HepG2 (cell line): Measurements from ENCODE around the gene EFS. TPM values are rescaled to one million over a fixed set of nuclear protein-coding genes. Genes with fewer than 3 reads are reported as not detected.
A peak's percentile ranks its signal among the peaks of the same experiment; 100 is the strongest.

Source experiments
- AGO1 ChIP-seq: fragments of 200-400 bp; formaldehyde crosslinking; IDR thresholded peaks from 2 replicates; pipeline ENCODE4 v1.6.1; 2017; ENCODE audit warnings: mild to moderate bottlenecking, low read depth, low read length, moderate library complexity; ENCODE audit not compliant: poor library complexity, severe bottlenecking
- ATF1 ChIP-seq: IDR thresholded peaks from 2 replicates; pipeline ENCODE4 v1.6.1; 2016; ENCODE audit warnings: mild to moderate bottlenecking, control low read depth
- CREBL2 ChIP-seq: sonication (generic); formaldehyde crosslinking; IDR thresholded peaks from 2 replicates; pipeline ENCODE4 v1.8.1; 2023; ENCODE audit warnings: missing genetic modification reagents, mild to moderate bottlenecking, borderline replicate concordance
- EZH2 ChIP-seq: conservative IDR thresholded peaks from 2 replicates; pipeline ENCODE4 v1.6.1; 2012; ENCODE audit warnings: mild to moderate bottlenecking, low read depth, low read length, moderate library complexity
- FOXJ3 ChIP-seq: sonication (generic); formaldehyde crosslinking; IDR thresholded peaks from 2 replicates; pipeline ENCODE4 v1.4.0; 2020; ENCODE audit warnings: missing genetic modification reagents, mild to moderate bottlenecking, borderline replicate concordance
- HIVEP1 ChIP-seq: sonication (generic); formaldehyde crosslinking; IDR thresholded peaks from 2 replicates; pipeline ENCODE4 v1.4.0; 2020; ENCODE audit warnings: mild to moderate bottlenecking, missing genetic modification reagents
- KDM3A ChIP-seq: IDR thresholded peaks from 2 replicates; pipeline ENCODE4 v1.6.1; 2018; ENCODE audit warnings: low read depth, missing compliant biosample characterization
- NFATC3 ChIP-seq: sonication (generic); formaldehyde crosslinking; IDR thresholded peaks from 2 replicates; pipeline ENCODE4 v1.5.1; 2020; ENCODE audit warnings: mild to moderate bottlenecking, missing genetic modification reagents
- PCBP1 ChIP-seq: fragments of 200-400 bp; formaldehyde crosslinking; IDR thresholded peaks from 2 replicates; pipeline ENCODE4 v1.6.1; 2017; ENCODE audit warnings: mild to moderate bottlenecking, low read depth, low read length, borderline replicate concordance
- THYN1 ChIP-seq: sonication (generic); formaldehyde crosslinking; IDR thresholded peaks from 2 replicates; pipeline ENCODE4 v1.8.1; 2023; ENCODE audit warnings: low read depth, mild to moderate bottlenecking, moderate library complexity, missing genetic modification reagents, borderline replicate concordance
- ZNF225 ChIP-seq: sonication (generic); formaldehyde crosslinking; IDR thresholded peaks from 2 replicates; pipeline ENCODE4 v1.4.0; 2020; ENCODE audit warnings: mild to moderate bottlenecking, missing genetic modification reagents
- ZNF644 ChIP-seq: IDR thresholded peaks from 2 replicates; pipeline ENCODE4 v1.6.1; 2016; ENCODE audit warnings: low read depth
- polyA plus RNA-seq, 8 experiments: library from polyadenylated mRNA; depleted of rRNA in 3 of 8; stranded (reverse) in 7 of 8; unstranded in 1 of 8; fragments of >200 nt; fragmentation: Illumina TruSeq in 4 of 8; extraction: Trizol in 4 of 8; gene quantifications; 2 replicates each; pipeline versions ENCODE4 v1.2.1 to v1.2.3, GENCODE V29; 2011 to 2016; ENCODE audit warnings: low read depth in 4 of 8, missing spikeins in 1 of 8, mixed read lengths in 1 of 8; ENCODE audit not compliant: insufficient read depth in 1 of 8
- total RNA-seq, 5 experiments: library from RNA; depleted of rRNA; stranded (reverse); fragments of >200 nt; fragmentation: Illumina TruSeq; extraction: Trizol; gene quantifications; 2 replicates each; pipeline ENCODE4 v1.2.3, GENCODE V29; 2016; ENCODE audit warnings: low read depth in 1 of 5
- TF ChIP-seq, protein P1 (sequence below): sonication (generic); formaldehyde crosslinking; IDR thresholded peaks from 2 replicates; pipeline ENCODE4 v1.4.0; 2020; ENCODE audit warnings: missing genetic modification reagents, mild to moderate bottlenecking, borderline replicate concordance
- TF ChIP-seq, protein P2 (sequence below): sonication (generic); formaldehyde crosslinking; IDR thresholded peaks from 2 replicates; pipeline ENCODE4 v1.4.0; 2020; ENCODE audit warnings: missing genetic modification reagents
- TF ChIP-seq, protein P3 (sequence below): fragments of 450-650 bp; IDR thresholded peaks from 2 replicates; pipeline ENCODE4 v1.6.1; 2016
- TF ChIP-seq, protein P4 (sequence below): sonication (generic); formaldehyde crosslinking; conservative IDR thresholded peaks from 2 replicates; pipeline ENCODE4 v1.4.0; 2020; ENCODE audit warnings: missing genetic modification reagents

Gene EFS
- total and polyA plus RNA-seq, 2 of the 13 experiments (the other 11 are each of a cell fraction or from before 2014, with no cell fraction given) = not detected

GRCh38 chr14:23407516-23408306, 42.7 kb upstream of the EFS start, which contains the start of gene MYH6 (continued):
- TF ChIP-seq, protein P1, sequence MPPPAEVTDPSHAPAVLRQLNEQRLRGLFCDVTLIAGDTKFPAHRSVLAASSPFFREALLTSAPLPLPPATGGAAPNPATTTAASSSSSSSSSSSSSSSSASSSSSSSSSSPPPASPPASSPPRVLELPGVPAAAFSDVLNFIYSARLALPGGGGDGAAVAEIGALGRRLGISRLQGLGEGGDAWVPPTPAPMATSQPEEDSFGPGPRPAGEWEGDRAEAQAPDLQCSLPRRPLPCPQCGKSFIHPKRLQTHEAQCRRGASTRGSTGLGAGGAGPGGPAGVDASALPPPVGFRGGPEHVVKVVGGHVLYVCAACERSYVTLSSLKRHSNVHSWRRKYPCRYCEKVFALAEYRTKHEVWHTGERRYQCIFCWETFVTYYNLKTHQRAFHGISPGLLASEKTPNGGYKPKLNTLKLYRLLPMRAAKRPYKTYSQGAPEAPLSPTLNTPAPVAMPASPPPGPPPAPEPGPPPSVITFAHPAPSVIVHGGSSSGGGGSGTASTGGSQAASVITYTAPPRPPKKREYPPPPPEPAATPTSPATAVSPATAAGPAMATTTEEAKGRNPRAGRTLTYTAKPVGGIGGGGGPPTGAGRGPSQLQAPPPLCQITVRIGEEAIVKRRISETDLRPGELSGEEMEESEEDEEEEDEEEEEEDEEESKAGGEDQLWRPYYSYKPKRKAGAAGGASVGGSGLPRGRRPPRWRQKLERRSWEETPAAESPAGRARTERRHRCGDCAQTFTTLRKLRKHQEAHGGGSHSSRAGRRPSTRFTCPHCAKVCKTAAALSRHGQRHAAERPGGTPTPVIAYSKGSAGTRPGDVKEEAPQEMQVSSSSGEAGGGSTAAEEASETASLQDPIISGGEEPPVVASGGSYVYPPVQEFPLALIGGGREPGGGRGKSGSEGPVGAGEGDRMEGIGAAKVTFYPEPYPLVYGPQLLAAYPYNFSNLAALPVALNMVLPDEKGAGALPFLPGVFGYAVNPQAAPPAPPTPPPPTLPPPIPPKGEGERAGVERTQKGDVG (CRISPR knock-in tag) = no peak
- TF ChIP-seq ATF1 (CRISPR knock-in tag) (no peak), CREBL2 (CRISPR knock-in tag) (no peak), THYN1 (CRISPR knock-in tag) (no peak), ZNF644 (no peak), EZH2 (0 out of 2 replicates have a peak, but pooled peaks have one; percentile 44), FOXJ3 (CRISPR knock-in tag) (no peak), ZNF225 (CRISPR knock-in tag) (0 out of 2 replicates have a peak, but pooled peaks have one; percentile 5), PCBP1 (no peak), NFATC3 (no peak), HIVEP1 (CRISPR knock-in tag) (no peak), KDM3A (CRISPR knock-in tag) (no peak), AGO1 (no peak)
- TF ChIP-seq, protein P2, sequence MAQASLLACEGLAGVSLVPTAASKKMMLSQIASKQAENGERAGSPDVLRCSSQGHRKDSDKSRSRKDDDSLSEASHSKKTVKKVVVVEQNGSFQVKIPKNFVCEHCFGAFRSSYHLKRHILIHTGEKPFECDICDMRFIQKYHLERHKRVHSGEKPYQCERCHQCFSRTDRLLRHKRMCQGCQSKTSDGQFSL = no peak
- TF ChIP-seq, protein P3, sequence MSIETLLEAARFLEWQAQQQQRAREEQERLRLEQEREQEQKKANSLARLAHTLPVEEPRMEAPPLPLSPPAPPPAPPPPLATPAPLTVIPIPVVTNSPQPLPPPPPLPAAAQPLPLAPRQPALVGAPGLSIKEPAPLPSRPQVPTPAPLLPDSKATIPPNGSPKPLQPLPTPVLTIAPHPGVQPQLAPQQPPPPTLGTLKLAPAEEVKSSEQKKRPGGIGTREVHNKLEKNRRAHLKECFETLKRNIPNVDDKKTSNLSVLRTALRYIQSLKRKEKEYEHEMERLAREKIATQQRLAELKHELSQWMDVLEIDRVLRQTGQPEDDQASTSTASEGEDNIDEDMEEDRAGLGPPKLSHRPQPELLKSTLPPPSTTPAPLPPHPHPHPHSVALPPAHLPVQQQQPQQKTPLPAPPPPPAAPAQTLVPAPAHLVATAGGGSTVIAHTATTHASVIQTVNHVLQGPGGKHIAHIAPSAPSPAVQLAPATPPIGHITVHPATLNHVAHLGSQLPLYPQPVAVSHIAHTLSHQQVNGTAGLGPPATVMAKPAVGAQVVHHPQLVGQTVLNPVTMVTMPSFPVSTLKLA = peak; percentile 36; the same call in 1 of the 2 replicates
- TF ChIP-seq, protein P4, sequence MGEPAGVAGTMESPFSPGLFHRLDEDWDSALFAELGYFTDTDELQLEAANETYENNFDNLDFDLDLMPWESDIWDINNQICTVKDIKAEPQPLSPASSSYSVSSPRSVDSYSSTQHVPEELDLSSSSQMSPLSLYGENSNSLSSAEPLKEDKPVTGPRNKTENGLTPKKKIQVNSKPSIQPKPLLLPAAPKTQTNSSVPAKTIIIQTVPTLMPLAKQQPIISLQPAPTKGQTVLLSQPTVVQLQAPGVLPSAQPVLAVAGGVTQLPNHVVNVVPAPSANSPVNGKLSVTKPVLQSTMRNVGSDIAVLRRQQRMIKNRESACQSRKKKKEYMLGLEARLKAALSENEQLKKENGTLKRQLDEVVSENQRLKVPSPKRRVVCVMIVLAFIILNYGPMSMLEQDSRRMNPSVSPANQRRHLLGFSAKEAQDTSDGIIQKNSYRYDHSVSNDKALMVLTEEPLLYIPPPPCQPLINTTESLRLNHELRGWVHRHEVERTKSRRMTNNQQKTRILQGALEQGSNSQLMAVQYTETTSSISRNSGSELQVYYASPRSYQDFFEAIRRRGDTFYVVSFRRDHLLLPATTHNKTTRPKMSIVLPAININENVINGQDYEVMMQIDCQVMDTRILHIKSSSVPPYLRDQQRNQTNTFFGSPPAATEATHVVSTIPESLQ (CRISPR knock-in tag) = no peak
